Left lung (tissue), 10 donors: ENCODE results near the gene SNRPE. TPM values are rescaled to one million over a fixed set of nuclear protein-coding genes. Genes with fewer than 3 reads are reported as not detected.

Source experiments
- ATAC-seq: fragments of 200-7000 bp; cut with Tn5 transposase; one replicate; pipeline ENCODE4 v1.9.1; 2020; ENCODE audit warnings: moderate library complexity
- DNase-seq, 4 donors: peaks; one replicate each; pipeline ENCODE4 v3.0.0-alpha.2; 2013 to 2020
- H3K27ac ChIP-seq, 2 donors: fragments of 200-600 bp; sonication (generic) in 1 of 2; one replicate each; pipeline versions ENCODE4 v1.5.0 to v1.8.0; 2020 to 2021
- H3K27me3 ChIP-seq, 2 donors: fragments of 200-600 bp; sonication (generic) in 1 of 2; one replicate each; pipeline versions ENCODE4 v1.5.0 to v1.8.0; 2020 to 2021
- H3K36me3 ChIP-seq, 2 donors: fragments of 200-600 bp; sonication (generic) in 1 of 2; one replicate each; pipeline versions ENCODE4 v1.5.0 to v1.8.0; 2020 to 2021
- H3K4me1 ChIP-seq, 2 donors: fragments of 200-600 bp; one replicate each; pipeline ENCODE4 v1.8.0; 2021
- H3K4me3 ChIP-seq, 2 donors: fragments of 200-600 bp; sonication (generic) in 1 of 2; one replicate each; pipeline versions ENCODE4 v1.5.0 to v1.8.0; 2020 to 2021; ENCODE audit warnings: mild to moderate bottlenecking in 1 of 2
- H3K9me3 ChIP-seq, 2 donors: fragments of 200-600 bp; sonication (generic) in 1 of 2; one replicate each; pipeline versions ENCODE4 v1.5.0 to v1.8.0; 2020 to 2021
- CTCF ChIP-seq, 2 donors: fragments of 200-600 bp; sonication (generic) in 1 of 2; IDR thresholded peaks; one replicate each; pipeline versions ENCODE4 v1.5.0 to v1.8.0; 2021; ENCODE audit warnings: antibody characterized with exemption in 2 of 2
- intact Hi-C, 2 donors: fragments of 100-400 bp; cut with DNase I; formaldehyde crosslinking; loops; one replicate each; pipeline versions ENCODE4 v1.11.2 to v1.14.2; 2022
- polyA plus RNA-seq, 6 donors: library from polyadenylated mRNA; unstranded; fragments of 120-200 nt; gene quantifications; one replicate each; pipeline ENCODE4 v1.2.1, GENCODE V29; 2013; ENCODE audit not compliant: insufficient read length in 6 of 6
- total RNA-seq, 2 donors: library from RNA; stranded (reverse); fragmentation: NEBNext Ultra II Directional; extraction: Animal tissue kit (Norgen Biotek cat#: 25700); gene quantifications; one replicate each; pipeline ENCODE4 v1.2.1, GENCODE V29; 2021
- donor health status: DM: no; HTN: yes; CAD: no.
- donor health status: DM: no; HTN: no; CAD: no.

The SNRPE gene
- total and polyA plus RNA-seq, 8 donors, result 75.0 to 299 (median 261) TPM

DNA sequence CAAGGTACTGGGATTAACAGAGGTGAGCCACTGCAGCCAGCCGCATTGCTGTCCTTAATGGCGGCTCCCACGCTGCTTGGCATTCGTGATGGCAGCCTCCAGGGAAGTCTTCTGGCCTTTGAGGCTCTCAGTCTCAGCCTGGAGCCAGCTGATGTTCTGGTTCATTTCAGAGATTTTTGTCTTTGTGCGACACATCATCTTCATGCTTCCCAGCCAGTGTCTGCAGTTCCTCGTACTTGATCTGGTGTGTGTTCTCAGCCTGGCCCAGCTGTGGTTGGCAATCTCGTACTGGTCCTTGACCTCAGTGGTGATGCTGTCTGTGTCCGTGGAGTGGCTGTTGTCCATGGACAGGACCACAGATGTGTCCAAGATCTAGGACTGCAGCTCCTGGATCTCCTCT, 11.7 kb downstream of the SNRPE start:
- H3K27ac ChIP-seq, result no peak overlapping the region
- H3K4me1 ChIP-seq, result peaks cover 3 to 9% of the 10 kb centered on the region in 2 donors
- no peak for ATAC-seq
- TF ChIP-seq CTCF (IDR thresholded peaks at IDR 0.05), result no peak
- no peaks in the 10 kb centered on the region for H3K27me3 ChIP-seq
- H3K9me3 ChIP-seq, result no peaks in the 10 kb centered on the region
- peaks cover 0 to 54% of the 10 kb centered on the region in 2 donors for H3K36me3 ChIP-seq
- no peak overlapping the region for H3K4me3 ChIP-seq
- intact Hi-C loops, result loop anchor here (5.0 to 10.0 kb wide), 2 partner anchors 252 to 254 kb away; no protein-coding TSS in a partner anchor
- no peak for DNase-seq

- Histone ChIP-seq H3K4me3 (no peak overlapping the region), H3K36me3 (peaks cover 0 to 5% of the 10 kb centered on the region in 2 donors), H3K4me1 (no peaks in the 10 kb centered on the region), H3K9me3 (no peaks in the 10 kb centered on the region), H3K27me3 (no peaks in the 10 kb centered on the region), H3K27ac (no peak overlapping the region)
- no peak for DNase-seq
- intact Hi-C loops, result loop anchor here in 1 of 2 donors (10.0 kb wide), 1 partner anchor 246 kb away; no protein-coding TSS in a partner anchor
- no peak for TF ChIP-seq CTCF (IDR thresholded peaks at IDR 0.05)
- ATAC-seq, result no peak
Measured at GRCh38 chr1:203878422-203878821, 17.0 kb downstream of the SNRPE start.

DNA sequence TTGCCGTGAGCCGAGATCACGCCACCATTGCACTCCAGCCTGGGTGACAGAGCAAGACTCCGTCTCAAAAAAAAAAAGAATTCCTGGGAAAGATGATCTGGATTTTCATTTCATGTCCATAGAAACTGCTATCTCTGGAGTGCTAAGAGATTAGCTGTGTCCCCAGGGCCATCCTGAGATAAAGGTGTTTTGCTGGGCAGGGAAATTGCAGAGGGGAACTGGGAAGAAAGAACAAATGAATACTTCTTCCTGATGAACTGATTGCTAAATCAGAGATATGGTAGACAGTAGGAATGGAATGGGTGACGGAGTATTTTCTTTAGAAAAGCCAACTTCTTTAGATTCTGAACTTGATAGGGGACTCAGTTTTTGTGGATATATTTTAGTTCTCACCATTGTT, 19.2 kb downstream of the SNRPE start:
- intact Hi-C loops, result no loop called here
- no peak for DNase-seq

DNA sequence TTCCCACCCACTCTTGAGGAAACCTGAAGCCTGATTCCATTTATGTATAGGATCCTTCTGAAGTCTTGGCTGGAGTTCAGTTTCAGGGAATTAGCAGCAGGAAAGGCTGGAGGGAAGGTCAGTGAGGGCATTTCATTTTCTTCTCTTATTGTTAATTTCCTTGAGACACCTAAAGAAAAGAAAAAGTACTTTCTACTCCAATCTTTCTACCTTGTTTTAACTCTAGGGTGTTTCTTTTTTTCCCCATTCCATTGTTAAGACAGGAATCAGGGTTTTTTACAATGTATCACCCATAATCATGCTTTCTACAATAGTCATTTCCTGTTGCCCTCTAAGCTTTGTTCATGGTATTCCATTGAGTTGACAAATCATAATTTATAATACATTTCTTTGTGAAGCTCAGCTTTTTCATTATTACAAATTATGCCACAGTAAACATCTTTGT, 27.4 kb downstream of the SNRPE start:
- DNase-seq (no peak), ATAC-seq (peak; percentile 24)
- intact Hi-C loops, result no loop called here
- TF ChIP-seq CTCF (IDR thresholded peaks at IDR 0.05), result no peak
- Histone ChIP-seq H3K27me3 (no peaks in the 10 kb centered on the region), H3K36me3 (no peaks in the 10 kb centered on the region), H3K4me1 (peaks cover 0 to 13% of the 10 kb centered on the region in 2 donors), H3K9me3 (no peaks in the 10 kb centered on the region), H3K4me3 (no peak overlapping the region), H3K27ac (no peak overlapping the region)

More for the DNA sequence above, 19.2 kb downstream of the SNRPE start:
- no peak overlapping the region for H3K4me3 ChIP-seq
- no peaks in the 10 kb centered on the region for H3K36me3 ChIP-seq
- no peak for TF ChIP-seq CTCF (IDR thresholded peaks at IDR 0.05)
- no peaks in the 10 kb centered on the region for H3K27me3 ChIP-seq
- no peaks in the 10 kb centered on the region for H3K4me1 ChIP-seq
- no peak for ATAC-seq
- H3K9me3 ChIP-seq, result no peaks in the 10 kb centered on the region
- H3K27ac ChIP-seq, result no peak overlapping the region

- intact Hi-C loops, result no loop called here
- ATAC-seq, result no peak
- TF ChIP-seq CTCF (IDR thresholded peaks at IDR 0.05), result no peak
- no peak for DNase-seq
- Histone ChIP-seq H3K4me1 (peaks cover 0 to 13% of the 10 kb centered on the region in 2 donors), H3K27ac (no peak overlapping the region), H3K36me3 (no peaks in the 10 kb centered on the region), H3K9me3 (peaks cover 0 to 8% of the 10 kb centered on the region in 2 donors), H3K4me3 (no peak overlapping the region), H3K27me3 (no peaks in the 10 kb centered on the region)
Measured at GRCh38 chr1:203891950-203892349, 30.6 kb downstream of the SNRPE start.
